Liver (tissue), 9 donors: ENCODE measurements around the gene PLD3. TPM values are rescaled to one million over a fixed set of nuclear protein-coding genes. Genes with fewer than 3 reads are reported as not detected.
"Not testable (repeated sequence)": the region's sequence is repeated elsewhere in the genome, so short reads cannot be mapped to it uniquely, and the experiment has no call there.

Experiments
- DNase-seq: peaks from one replicate; pipeline ENCODE4 v3.0.0-alpha.2; 2017; ENCODE audit warnings: low spot score
- H3K27ac ChIP-seq, 2 donors: one replicate each; pipeline ENCODE4 v1.7.0; 2013; ENCODE audit warnings: inconsistent platforms in 2 of 2, low read length in 2 of 2, control low read depth in 1 of 2, low read depth in 1 of 2, mild to moderate bottlenecking in 1 of 2
- H3K27me3 ChIP-seq, 4 donors: one replicate each; pipeline versions ENCODE4 v1.6.1 to v1.7.0; 2013; ENCODE audit warnings: low read length in 3 of 4, inconsistent platforms in 1 of 4, mild to moderate bottlenecking in 1 of 4, moderate library complexity in 1 of 4; ENCODE audit not compliant: control insufficient read depth in 4 of 4, insufficient read depth in 4 of 4
- H3K36me3 ChIP-seq, 4 donors: one replicate each; pipeline versions ENCODE4 v1.6.1 to v1.7.0; 2013; ENCODE audit warnings: low read length in 3 of 4, mild to moderate bottlenecking in 3 of 4, low read depth in 1 of 4, moderate library complexity in 1 of 4; ENCODE audit not compliant: control insufficient read depth in 4 of 4, insufficient read depth in 3 of 4
- H3K4me1 ChIP-seq, 4 donors: one replicate each; pipeline versions ENCODE4 v1.6.1 to v1.7.0; 2013; ENCODE audit warnings: low read length in 3 of 4, mild to moderate bottlenecking in 3 of 4, moderate library complexity in 1 of 4; ENCODE audit not compliant: control insufficient read depth in 4 of 4, insufficient read depth in 4 of 4
- H3K4me3 ChIP-seq, 3 donors: one replicate each; pipeline versions ENCODE4 v1.6.1 to v1.7.0; 2013; ENCODE audit warnings: low read length in 3 of 3, control low read depth in 1 of 3, low read depth in 1 of 3, mild to moderate bottlenecking in 1 of 3
- H3K9ac ChIP-seq, 2 donors: one replicate each; pipeline ENCODE4 v1.7.0; 2013; ENCODE audit warnings: low read length in 2 of 2, mild to moderate bottlenecking in 2 of 2, moderate library complexity in 2 of 2, control low read depth in 1 of 2, low read depth in 1 of 2
- H3K9me3 ChIP-seq, 4 donors: one replicate each; pipeline versions ENCODE4 v1.6.1 to v1.7.0; 2013; ENCODE audit warnings: low read length in 3 of 4; ENCODE audit not compliant: control insufficient read depth in 4 of 4
- CTCF ChIP-seq: fragments of 150-350 bp; IDR thresholded peaks from 2 replicates; pipeline ENCODE4 v1.5.1; 2017; ENCODE audit warnings: improper control_type of control experiment, low read depth, low read length; ENCODE audit not compliant: missing input control
- EGR1 ChIP-seq, 2 donors: IDR thresholded peaks; 2 replicates each; pipeline ENCODE4 v1.6.1; 2016 to 2018; ENCODE audit warnings: antibody characterized with exemption in 2 of 2, low read depth in 2 of 2
- FOXA1 ChIP-seq: IDR thresholded peaks from 2 replicates; pipeline ENCODE4 v1.6.1; 2016; ENCODE audit warnings: antibody characterized with exemption
- FOXA2 ChIP-seq: IDR thresholded peaks from 2 replicates; pipeline ENCODE4 v1.6.1; 2016; ENCODE audit warnings: antibody characterized with exemption
- GABPA ChIP-seq, 2 donors: IDR thresholded peaks in 1 of 2; conservative IDR thresholded peaks in 1 of 2; 2 replicates each; pipeline ENCODE4 v1.6.1; 2016; ENCODE audit warnings: antibody characterized with exemption in 2 of 2, mild to moderate bottlenecking in 1 of 2, moderate library complexity in 1 of 2
- HNF4A ChIP-seq, 2 donors: conservative IDR thresholded peaks; 2 replicates each; pipeline ENCODE4 v1.6.1; 2016; ENCODE audit warnings: antibody characterized with exemption in 2 of 2, mild to moderate bottlenecking in 2 of 2
- HNF4G ChIP-seq: IDR thresholded peaks from 2 replicates; pipeline ENCODE4 v1.6.1; 2016; ENCODE audit warnings: antibody characterized with exemption
- JUND ChIP-seq, 2 donors: IDR thresholded peaks; 2 replicates each; pipeline ENCODE4 v1.6.1; 2016; ENCODE audit warnings: antibody characterized with exemption in 2 of 2
- MAX ChIP-seq: IDR thresholded peaks from 2 replicates; pipeline ENCODE4 v1.6.1; 2016; ENCODE audit warnings: antibody characterized with exemption
- RAD21 ChIP-seq, 2 donors: IDR thresholded peaks; 2 replicates each; pipeline ENCODE4 v1.6.1; 2016; ENCODE audit warnings: antibody characterized with exemption in 2 of 2, mild to moderate bottlenecking in 2 of 2
- RXRA ChIP-seq, 2 donors: IDR thresholded peaks; 2 replicates each; pipeline ENCODE4 v1.6.1; 2017 to 2018; ENCODE audit warnings: antibody characterized with exemption in 2 of 2, mild to moderate bottlenecking in 1 of 2
- SP1 ChIP-seq: IDR thresholded peaks from 2 replicates; pipeline ENCODE4 v1.6.1; 2018; ENCODE audit warnings: antibody characterized with exemption, mild to moderate bottlenecking
- TAF1 ChIP-seq: conservative IDR thresholded peaks from 2 replicates; pipeline ENCODE4 v1.6.1; 2016; ENCODE audit warnings: antibody characterized with exemption, mild to moderate bottlenecking
- YY1 ChIP-seq: IDR thresholded peaks from 2 replicates; pipeline ENCODE4 v1.6.1; 2016; ENCODE audit warnings: antibody characterized with exemption, mild to moderate bottlenecking
- ZBTB33 ChIP-seq: IDR thresholded peaks from 2 replicates; pipeline ENCODE4 v1.6.1; 2016; ENCODE audit warnings: antibody characterized with exemption
- WGBS: extraction: QIAGEN DNeasy Blood & Tissue Kit; methylation state at CpG from one replicate; pipeline ENCODE4 v1.1.7; 2013; 5-methylcytosine and 5-hydroxymethylcytosine counted together
- polyA plus RNA-seq, 2 donors: library from polyadenylated mRNA; stranded (reverse) in 1 of 2; unstranded in 1 of 2; fragments of 200-250 nt in 1 of 2; fragments of >200 nt in 1 of 2; fragmentation: Nextera tagmentation in 1 of 2; extraction: Ambion mirVana in 1 of 2; gene quantifications; one replicate each; pipeline versions ENCODE4 v1.2.1 to v1.2.3, GENCODE V29; 2013 to 2015
- total RNA-seq, 2 donors: library from RNA; depleted of rRNA; stranded (reverse); fragments of >200 nt; gene quantifications; one replicate each; pipeline ENCODE4 v1.2.3, GENCODE V29; 2014
- TF ChIP-seq, protein P1 (sequence below): IDR thresholded peaks from 2 replicates; pipeline ENCODE4 v1.6.1; 2016; ENCODE audit warnings: antibody characterized with exemption
- donor health status: healthy.
- donor health status: healthy.
- donor health status: healthy.
- donor health status: healthy.
- donor health status: healthy.

Gene PLD3
- total and polyA plus RNA-seq, 4 donors = 56.0 to 125 (median 105) TPM

GRCh38 chr19:40369797-40370196 is 21.3 kb downstream of the PLD3 start (continued):
- TF ChIP-seq MAX (no peak), HNF4G (no peak), JUND (IDR thresholded peaks at IDR 0.05) (no peak), TAF1 (no peak), RXRA (IDR thresholded peaks at IDR 0.05) (no peak)

GRCh38 chr19:40370253-40370652 is 21.8 kb downstream of the PLD3 start:
- H3K27me3 ChIP-seq, H3K4me3 ChIP-seq, H3K9me3 ChIP-seq, H3K9ac ChIP-seq, H3K27ac ChIP-seq, H3K4me1 ChIP-seq, DNase-seq: not testable (repeated sequence)
- H3K36me3 ChIP-seq = peaks cover 5 to 46% (median 18%) of the 10 kb centered on the region in 4 donors
- 95% methylated on average over 3 of the region's 3 CpGs for WGBS

- H3K36me3 ChIP-seq = peaks cover 5 to 49% (median 18%) of the 10 kb centered on the region in 4 donors
- no peak overlapping the region for H3K9ac ChIP-seq
- no peak overlapping the region for H3K27ac ChIP-seq
- DNase-seq = no peak
- no peak overlapping the region for H3K4me3 ChIP-seq
- TF ChIP-seq FOXA1 (no peak), HNF4G (no peak), MAX (no peak), EGR1 (IDR thresholded peaks at IDR 0.05; ENCODE audit: low read depth in 2 of 2) (no peak), GABPA (IDR thresholded peaks at IDR 0.05 in 1 of 2, conservative IDR thresholded peaks at IDR 0.05 in 1 of 2) (no peak), RAD21 (IDR thresholded peaks at IDR 0.05) (no peak), SP1 (no peak), ZBTB33 (no peak), HNF4A (conservative IDR thresholded peaks at IDR 0.05) (no peak), FOXA2 (no peak), JUND (IDR thresholded peaks at IDR 0.05) (no peak), CTCF (no peak), YY1 (no peak), RXRA (IDR thresholded peaks at IDR 0.05) (no peak)
- TF ChIP-seq, protein P1, sequence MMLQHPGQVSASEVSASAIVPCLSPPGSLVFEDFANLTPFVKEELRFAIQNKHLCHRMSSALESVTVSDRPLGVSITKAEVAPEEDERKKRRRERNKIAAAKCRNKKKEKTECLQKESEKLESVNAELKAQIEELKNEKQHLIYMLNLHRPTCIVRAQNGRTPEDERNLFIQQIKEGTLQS = no peak
- H3K27me3 ChIP-seq = no peaks in the 10 kb centered on the region
- H3K9me3 ChIP-seq = no peaks in the 10 kb centered on the region
- no peaks in the 10 kb centered on the region for H3K4me1 ChIP-seq
- WGBS = 92% methylated on average over 7 of the region's 7 CpGs
Measured at GRCh38 chr19:40370997-40371801, 22.7 kb downstream of the PLD3 start.
